GM12875 (cell line): Measurements from ENCODE around the gene SLC16A10.
A peak's percentile ranks its signal among the peaks of the same experiment; 100 is the strongest.

Source experiments
- H3K4me3 ChIP-seq: one replicate; pipeline ENCODE4 v1.5.1; 2011; ENCODE audit warnings: low read depth, low read length, control low read depth
- CTCF ChIP-seq: IDR thresholded peaks from 2 replicates; pipeline ENCODE4 v1.5.1; 2011; ENCODE audit warnings: low read depth, mild to moderate bottlenecking, control low read depth, inconsistent platforms, low read length, moderate library complexity, borderline replicate concordance; ENCODE audit not compliant: insufficient read depth

The SLC16A10 gene

DNA sequence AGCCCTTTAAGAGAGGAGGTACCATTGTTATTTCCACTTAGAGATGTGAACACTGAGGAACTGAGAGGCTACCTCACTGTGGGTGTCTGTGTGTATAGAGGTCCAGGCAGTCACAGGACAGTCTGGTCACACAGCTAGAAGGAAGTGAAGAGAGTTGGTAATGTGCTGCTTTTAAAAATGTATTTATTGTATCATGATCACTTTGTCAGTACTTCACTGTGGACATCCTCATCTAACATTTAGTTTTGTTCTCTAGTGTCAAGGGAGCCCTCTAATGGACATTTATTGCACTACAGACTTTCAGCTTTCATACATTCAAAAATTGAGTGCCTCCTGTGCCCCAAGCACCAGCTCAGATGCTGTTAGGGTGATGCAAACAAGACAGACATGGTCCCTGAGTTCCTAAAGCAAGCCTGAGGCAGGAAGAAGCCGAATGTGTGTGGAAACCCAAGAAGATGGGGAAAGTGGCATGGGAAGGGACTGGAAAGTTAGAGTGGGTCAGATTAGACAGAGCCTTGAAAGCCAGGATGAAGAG lies 123.0 kb downstream of the SLC16A10 start:
- peak; percentile 61 for TF ChIP-seq CTCF
- no peak overlapping the region for H3K4me3 ChIP-seq

DNA sequence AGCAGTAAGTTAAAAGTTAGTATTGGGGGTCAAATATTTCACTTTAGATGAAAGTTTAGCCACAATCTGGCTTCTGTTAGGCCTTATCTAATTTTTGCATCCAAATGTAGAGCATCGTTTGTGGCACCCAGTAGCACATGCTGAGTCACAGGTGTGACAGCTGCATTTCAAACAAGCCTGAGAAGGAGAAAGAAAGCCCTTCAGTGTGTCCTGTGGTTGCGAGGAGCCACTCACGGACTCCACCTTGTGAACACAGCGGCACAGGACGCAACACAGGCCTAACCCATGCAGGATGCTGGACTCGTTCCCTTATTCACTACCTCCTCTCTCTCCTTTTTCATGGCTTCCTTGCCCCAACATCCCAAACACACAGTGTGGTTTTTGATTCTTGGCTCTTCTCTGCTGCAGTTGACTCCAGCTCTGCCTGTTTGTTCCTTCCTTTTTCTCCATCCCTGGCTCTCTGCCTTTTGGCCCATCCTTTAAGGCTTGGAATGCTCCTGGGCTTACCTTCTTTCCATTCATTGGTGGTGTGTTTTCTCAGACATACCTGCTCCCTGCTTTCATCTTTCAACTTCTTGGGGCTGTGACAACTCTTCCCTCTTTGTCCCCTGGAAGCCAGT lies 124.2 kb downstream of the SLC16A10 start:
- TF ChIP-seq CTCF, result no peak

GRCh38 chr6:111212625-111213024 lies 125.3 kb downstream of the SLC16A10 start:
- no peak overlapping the region for H3K4me3 ChIP-seq
- no peak for TF ChIP-seq CTCF

More for the DNA sequence above, 124.2 kb downstream of the SLC16A10 start:
- no peak overlapping the region for H3K4me3 ChIP-seq

- no peak for TF ChIP-seq CTCF
- no peak overlapping the region for H3K4me3 ChIP-seq
These were observed 127.8 kb downstream of the SLC16A10 start for GRCh38 chr6:111215131-111215530.

GRCh38 chr6:111219785-111220184 lies 132.5 kb downstream of the SLC16A10 start:
- TF ChIP-seq CTCF, result no peak
- no peak overlapping the region for H3K4me3 ChIP-seq

DNA sequence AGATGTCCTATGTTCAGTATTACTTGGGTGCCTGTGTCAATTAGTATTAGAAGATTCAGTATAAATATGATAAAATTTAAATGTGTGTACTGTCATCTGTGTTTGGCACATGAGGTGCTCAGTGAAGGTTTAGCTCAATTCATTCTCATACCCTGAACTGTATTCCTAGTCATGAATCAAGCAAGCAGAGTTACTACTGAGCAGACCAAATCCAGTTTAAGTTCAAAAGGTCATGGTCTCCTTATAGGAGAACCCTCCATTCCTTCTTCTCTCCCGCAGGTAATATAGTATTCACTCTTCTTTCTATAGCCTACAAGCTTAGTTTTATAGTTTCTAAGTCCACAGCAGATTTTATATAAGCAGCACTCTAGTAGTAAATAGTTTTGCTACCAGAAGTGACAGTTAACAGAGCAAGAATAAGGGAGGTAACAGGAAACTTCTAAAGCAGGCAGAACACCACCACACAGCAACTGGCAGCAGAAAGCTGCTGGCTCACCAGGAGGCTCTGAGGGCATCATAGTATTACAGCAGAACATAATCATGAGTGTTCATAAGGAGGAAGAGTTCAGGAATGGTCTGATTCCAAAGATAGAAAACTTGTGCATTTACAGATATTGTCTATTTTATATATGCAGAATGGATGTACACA lies 133.2 kb downstream of the SLC16A10 start:
- no peak overlapping the region for H3K4me3 ChIP-seq
- no peak for TF ChIP-seq CTCF

- no peak for TF ChIP-seq CTCF
- no peak overlapping the region for H3K4me3 ChIP-seq
These were observed 134.5 kb downstream of the SLC16A10 start for GRCh38 chr6:111221804-111222203.
